GM18907 (cell line): Measurements from ENCODE around the gene PSD4.

Experiments used
- ATAC-seq: cut with Tn5 transposase; IDR thresholded peaks from one replicate; pipeline ENCODE4 v1.9.1; 2021; ENCODE audit warnings: mild to moderate bottlenecking, moderate library complexity; ENCODE audit not compliant: unreplicated experiment

Gene PSD4

DNA sequence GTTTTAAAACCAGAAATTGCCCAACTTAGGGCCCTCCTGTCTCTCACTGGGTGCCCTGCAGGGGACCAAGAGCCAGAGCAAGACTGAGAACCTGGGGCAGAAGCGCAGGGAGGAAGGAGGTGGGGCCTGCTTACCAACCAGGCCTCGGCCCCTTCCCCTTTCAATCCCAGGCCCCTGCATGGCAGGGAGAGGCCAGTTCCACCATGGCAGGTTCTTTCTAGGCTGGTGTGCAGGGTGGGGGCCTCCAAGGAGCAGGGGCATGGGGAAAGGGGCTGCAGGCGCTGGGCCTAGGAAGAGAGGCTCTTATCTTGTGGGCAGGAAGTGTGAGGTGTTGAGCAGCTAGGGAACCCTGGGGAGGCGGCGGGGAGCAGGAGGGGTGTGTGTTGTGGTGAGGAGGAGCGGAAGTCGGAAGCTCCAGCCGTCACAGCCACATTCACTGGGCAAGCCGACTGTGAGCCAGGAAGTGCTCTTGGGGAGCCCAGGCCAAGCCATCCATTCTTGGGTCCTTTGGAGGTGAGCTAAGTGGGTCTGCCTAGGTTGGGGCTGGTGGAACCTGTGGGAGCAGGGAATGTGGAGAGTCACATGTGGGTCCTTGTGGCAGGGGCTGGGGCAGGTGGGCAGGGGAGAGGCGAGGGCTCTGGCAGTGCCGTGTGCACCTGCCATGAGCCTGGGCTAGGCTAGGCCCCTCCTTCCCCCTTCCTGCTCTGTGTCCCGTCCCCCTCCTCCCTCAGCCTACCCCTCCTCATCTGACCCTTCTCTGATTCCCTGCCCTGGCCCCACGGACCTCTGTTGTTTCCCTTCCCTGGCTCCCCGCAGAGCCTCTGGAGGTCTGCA is at the start of gene PSD4:
Gene PSD4, plus strand, starts transcription at position 430 of the 834 bp plus-strand sequence. CDS start 8,486 bp downstream, outside the sequence.
- ATAC-seq: peak; percentile 83

DNA sequence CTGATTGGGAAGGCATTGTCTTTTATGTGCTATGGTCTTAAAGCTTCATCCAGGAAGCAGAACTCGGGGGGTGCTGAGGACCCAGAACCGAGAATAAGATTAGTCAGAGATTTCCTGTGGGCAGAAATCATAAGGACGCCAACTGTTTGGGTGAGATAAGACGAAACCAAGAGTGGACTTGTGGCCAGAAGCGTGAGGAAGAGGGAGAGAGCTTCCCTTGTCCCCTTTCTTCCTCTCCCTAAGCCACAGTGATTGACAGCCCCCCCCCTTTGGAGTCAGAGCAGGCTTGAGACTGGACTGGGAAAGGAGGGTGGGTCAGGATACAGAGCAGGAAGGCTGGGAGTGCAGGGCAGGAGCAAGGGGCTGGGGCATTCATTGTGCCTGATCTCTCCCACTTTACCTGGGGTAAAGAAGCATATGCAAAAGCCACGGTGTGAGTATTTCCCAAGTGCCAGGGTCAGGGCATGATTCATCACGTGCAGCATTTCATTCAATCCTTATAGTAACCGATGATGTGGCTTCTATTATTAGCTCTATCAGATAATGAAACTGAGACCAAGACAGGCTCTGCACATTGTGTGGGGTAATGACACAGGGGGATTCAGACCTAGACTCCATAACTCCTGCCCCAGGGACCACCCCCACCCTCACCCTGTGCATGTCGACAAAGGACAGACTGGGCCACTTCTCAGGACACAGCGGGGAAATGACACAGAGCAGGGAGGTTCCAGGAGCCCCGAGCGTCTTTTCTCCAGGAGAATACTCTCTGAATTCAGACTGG is 49.4 kb upstream of the PSD4 start:
- ATAC-seq: peak; percentile 66

DNA sequence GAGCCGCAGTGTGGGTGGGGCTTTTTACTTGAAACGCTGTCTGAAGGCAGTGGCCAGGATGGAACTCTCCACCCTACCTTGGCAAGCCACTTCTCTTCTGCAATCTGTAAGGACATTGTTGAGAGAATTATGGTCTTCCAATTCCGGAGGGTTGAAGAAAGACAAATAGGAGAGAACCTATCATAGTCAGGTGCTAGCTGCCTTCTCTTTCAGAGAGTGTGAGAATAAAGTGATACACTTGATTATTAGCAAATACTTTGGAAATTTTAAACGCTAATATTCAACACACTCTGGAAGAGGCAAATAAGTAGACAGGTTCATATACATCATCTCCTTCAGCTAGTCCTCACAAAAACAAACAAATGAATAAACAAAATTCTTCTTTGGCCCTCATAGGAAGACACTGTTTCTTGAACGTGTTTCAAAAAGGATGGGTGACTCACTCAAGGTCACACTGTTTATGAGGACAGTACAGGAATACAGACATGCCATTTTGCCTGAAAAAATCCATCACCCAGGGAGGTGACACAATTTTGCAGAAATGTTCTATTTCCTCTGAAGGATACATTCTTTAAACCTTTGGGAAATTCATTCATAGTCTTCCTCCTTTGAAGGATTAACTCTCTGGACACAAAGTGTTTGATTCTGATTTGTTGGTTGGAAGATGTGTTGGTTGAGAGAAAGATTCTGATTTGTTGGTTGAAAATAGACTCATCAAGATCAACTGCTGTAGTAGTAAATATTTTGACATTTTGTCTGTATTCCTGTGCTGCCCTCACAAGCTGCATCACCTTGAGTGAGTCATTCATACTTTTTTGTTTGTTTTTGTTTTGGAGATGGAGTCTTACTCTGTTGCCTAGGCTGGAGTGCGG is 48.6 kb upstream of the PSD4 start:
- no peak for ATAC-seq

DNA sequence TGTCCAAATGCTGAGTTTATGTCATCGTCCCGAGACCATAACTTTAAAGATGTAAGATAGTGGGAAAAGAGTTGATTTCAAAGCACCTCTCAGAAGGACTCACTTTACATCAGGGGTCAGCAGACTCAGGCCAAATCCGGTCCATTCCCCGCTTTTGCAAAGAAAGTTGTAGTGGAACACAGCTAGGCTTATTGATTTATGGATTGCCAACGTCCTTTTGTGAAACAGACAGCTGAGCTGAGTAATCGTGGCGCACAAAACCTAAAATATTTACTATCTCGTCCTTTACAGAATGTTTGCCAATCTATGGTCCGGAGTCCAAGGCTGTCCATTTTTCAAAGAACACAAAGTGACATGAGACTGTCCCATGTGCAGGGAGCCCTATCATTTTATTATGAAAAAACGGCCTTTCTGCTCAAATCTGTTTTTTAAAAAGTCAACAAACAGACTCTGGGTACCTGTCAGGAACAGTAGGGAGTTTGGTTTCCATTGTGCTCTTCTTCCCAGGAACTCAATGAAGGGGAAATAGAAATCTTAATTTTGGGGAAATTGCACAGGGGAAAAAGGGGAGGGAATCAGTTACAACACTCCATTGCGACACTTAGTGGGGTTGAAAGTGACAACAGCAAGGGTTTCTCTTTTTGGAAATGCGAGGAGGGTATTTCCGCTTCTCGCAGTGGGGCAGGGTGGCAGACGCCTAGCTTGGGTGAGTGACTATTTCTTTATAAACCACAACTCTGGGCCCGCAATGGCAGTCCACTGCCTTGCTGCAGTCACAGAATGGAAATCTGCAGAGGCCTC is 46.7 kb upstream of the PSD4 start, which contains the start of gene IL1RN:
Gene IL1RN, plus strand, starts transcription at position 754 of the 801 bp plus-strand sequence. Its CDS starts 27 bp downstream, at position 781.
- no peak for ATAC-seq

- no peak for ATAC-seq
Measured at GRCh38 chr2:113127646-113128570, 45.9 kb upstream of the PSD4 start.

DNA sequence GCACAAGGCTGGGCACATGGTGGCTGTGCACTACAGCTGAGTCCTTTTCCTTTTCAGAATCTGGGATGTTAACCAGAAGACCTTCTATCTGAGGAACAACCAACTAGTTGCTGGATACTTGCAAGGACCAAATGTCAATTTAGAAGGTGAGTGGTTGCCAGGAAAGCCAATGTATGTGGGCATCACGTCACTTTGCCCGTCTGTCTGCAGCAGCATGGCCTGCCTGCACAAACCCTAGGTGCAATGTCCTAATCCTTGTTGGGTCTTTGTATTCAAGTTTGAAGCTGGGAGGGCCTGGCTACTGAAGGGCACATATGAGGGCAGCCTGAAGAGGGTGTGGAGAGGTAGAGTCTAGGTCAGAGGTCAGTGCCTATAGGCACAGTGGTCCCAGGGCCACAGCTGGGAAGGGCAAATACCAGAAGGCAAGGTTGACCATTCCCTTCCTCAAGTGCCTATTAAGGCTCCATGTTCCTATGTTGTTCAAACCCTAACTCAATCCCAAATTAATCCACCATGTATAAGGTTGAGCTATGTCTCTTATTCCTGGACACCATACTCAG is 44.2 kb upstream of the PSD4 start:
- ATAC-seq: no peak

DNA sequence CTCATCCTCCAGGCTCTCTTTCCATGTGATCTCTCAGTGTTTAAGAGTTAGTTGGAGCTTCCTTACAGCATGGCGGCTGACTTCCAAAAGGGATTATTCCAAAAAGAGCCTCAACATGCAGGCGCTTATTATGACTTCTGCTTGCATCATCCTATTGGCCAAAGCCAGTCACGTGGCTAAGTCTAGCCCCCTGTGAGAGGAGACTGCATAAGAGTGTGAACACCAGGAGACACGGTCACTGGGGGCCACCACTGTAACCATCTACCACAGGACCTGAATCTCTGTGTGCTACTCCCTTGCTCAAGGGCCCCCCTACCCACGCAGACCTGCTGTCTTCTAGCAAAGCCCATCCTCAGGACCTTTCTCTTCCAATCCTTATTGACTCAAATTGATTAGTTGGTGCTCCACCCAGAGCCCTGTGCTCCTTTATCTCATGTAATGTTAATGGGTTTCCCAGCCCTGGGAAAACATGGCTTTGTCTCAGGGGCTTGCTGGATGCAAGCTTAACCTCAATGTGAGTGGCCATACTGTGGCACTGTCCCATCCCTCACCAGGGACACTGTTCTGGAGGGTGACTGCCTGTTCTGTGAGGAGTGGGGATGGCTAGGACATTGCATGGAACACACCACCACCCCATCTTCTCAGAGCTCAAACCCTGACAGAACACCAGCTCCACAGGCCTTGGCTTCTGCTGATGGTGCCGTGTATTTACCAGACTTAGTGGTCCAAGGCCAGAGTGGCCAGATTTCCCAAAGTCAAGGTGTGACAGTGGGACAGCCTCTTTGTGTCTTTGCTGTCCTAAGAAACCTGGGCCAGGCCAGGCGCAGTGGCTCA is 42.2 kb upstream of the PSD4 start:
- ATAC-seq: no peak

GRCh38 chr2:113132414-113133021 is 41.3 kb upstream of the PSD4 start:
- no peak for ATAC-seq

- no peak for ATAC-seq
Measured at GRCh38 chr2:113133704-113134598, 39.8 kb upstream of the PSD4 start.

DNA sequence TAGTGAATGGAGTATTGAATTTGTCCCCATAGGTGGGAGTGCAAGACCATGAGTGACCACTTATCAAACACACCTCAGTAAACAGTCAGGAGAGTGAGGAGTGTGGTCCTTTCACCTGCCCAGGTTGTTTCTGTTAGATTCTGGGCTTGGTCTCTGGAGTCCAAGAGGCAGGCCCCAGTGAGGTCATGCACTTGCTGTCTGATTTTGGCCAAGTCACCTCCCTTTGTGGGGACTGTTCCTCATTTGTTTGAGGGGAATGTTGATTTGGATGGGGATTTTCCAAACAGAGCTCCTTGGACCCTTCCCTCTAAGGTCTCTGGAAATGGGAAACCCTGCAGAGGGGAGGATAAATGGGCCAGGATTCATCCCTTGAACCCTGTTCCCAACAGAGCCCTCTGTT is 39.1 kb upstream of the PSD4 start:
- no peak for ATAC-seq

DNA sequence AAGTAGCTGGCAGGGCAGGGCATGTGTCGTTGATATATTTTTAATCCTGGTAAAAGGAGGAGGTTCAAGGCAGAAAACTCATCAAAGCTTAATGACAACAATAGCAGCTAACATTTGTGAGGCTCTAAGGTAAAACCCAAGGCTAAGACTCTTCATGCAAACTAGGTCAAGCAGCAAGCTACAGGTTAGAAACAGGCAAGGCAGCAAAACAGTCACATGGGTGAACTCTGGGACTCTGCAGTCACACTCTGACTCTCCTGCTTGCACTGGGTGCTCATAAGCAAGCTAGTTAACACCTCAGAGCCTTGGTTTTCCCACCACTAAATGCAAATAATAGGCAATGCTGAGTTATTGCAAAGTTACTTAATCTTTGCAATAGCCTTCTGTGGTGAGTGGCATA is 38.5 kb upstream of the PSD4 start:
- ATAC-seq: no peak

DNA sequence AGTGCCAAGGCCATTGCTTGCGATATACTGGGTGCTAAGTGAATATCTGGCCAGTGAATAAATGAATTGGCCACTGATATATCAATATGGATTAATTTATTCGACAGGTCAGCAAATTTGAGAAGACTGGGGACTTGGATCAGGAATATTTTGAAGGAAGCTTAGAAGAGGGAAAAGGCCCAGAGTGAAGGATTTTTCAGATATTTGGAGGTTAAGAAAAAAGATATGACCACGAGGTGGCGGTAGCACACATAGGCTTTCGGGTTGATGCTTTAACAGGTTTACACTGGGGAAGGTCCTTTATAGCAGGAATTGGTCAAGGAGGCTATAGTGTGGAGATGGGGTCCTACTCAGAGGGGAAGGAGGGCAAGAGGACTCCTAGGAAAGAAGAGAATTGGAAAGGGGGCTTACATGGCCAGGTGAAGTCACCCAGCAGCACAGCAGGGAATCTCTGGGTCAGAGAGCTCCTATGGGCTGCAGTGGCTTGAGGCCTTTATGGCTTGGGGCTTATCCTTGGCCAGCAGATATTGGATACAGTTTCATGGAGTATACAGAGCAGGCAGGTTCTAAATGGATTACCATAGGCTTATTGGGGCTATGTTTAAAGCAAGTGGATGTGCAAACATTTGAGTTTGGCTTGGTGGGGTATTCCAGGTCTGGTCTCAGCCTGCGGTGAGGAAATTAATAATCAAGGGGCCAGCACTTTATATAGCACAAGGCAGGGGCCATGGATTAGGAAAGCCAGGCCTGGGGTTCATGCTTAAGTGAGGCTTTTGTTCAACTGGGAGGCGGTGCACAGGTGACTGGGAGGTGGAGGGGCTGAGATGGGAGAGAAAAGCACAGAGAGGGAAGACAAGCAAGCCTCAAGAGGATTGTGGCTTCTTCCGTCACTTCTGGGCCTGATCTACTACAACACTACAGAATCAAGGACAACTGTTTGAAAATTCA is 36.7 kb upstream of the PSD4 start:
- no peak for ATAC-seq

DNA sequence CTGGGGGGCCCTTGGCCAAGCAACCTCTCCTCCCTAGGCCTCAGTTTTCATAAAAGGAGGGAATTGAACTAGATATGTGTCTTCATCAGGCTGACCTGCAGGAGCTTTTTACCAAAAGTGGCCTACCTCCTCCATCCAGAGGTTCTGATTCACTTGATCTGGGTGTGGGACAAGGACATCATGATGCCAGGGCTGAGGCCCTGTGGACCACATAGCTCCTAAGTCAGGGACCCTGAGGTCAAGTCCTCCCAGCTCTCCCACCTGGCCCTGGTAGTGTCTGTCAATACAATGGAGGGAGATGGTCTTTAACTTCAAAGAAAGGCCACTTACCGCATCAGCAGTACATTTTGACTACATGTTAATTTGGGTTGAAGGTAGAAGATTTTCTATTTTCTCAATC is 35.9 kb upstream of the PSD4 start:
- no peak for ATAC-seq

- peak; percentile 69 for ATAC-seq
Measured at GRCh38 chr2:113138428-113139322, 35.1 kb upstream of the PSD4 start.
